HCT116 (cell line): ENCODE results near the gene IPO11. TPM values are rescaled to one million over a fixed set of nuclear protein-coding genes. Genes with fewer than 3 reads are reported as not detected.

ENCODE experiments used
- ATAC-seq: fragments of 200-7000 bp; cut with Tn5 transposase; 2 replicates; pipeline ENCODE4 v1.9.1; 2020; ENCODE audit warnings: mild to moderate bottlenecking, moderate library complexity
- BruUV-seq: library from RNA; stranded (reverse); fragments of 400-500 nt; replicated peaks from 2 replicates; lab custom pipeline; 2021; lab: Mats Ljungman, UMichigan
- CTCF ChIA-PET: fragments of 300-600 bp; sonication (Branson Sonifier 250); formaldehyde crosslinking; loops from one replicate; lab custom pipeline; 2021; ENCODE audit warnings: antibody characterized with exemption; lab: Charles Lee
- POLR2A ChIA-PET: fragments of 300-600, 350-600 bp; sonication (Branson Sonifier 250); formaldehyde crosslinking; loops from one replicate; lab custom pipeline; 2021; ENCODE audit warnings: antibody characterized with exemption; lab: Charles Lee
- RAD21 ChIA-PET, 2 experiments: fragments of 300-600 bp; sonication (Branson Sonifier 250); formaldehyde crosslinking; loops; one replicate each; lab custom pipeline; 2023; ENCODE audit warnings: low total read pairs in 2 of 2; ENCODE audit not compliant: uncharacterized antibody in 2 of 2, unreplicated experiment in 2 of 2, low non-redundant PET in 1 of 2; lab: Charles Lee
- DNase-seq: peaks from one replicate; pipeline ENCODE4 v3.0.0-alpha.2; 2010; ENCODE audit warnings: low read depth, low spot score
- H2AFZ ChIP-seq: fragments of 200-600 bp; shearing (Covaris generic), sonication (generic); 2 replicates; pipeline ENCODE4 v1.6.1; 2017; ENCODE audit warnings: low read depth, mixed run types, mixed read lengths, antibody characterized with exemption, low read length; ENCODE audit not compliant: poor library complexity, severe bottlenecking
- H3K27ac ChIP-seq: 2 replicates; pipeline ENCODE4 v1.5.1; 2012; ENCODE audit warnings: low read depth, low read length
- H3K27me3 ChIP-seq: fragments of 200-600 bp; sonication (generic); 2 replicates; pipeline ENCODE4 v1.6.1; 2016; ENCODE audit warnings: mixed run types, low read length, mixed read lengths; ENCODE audit not compliant: insufficient read depth
- H3K36me3 ChIP-seq, 2 experiments: fragments of 200-500 bp in 1 of 2; fragments of 200-600 bp in 1 of 2; sonication (Bioruptor generic) in 1 of 2; sonication (generic) in 1 of 2; 2 replicates each; pipeline versions ENCODE4 v1.5.1 to v1.6.1; 2014 to 2016; ENCODE audit warnings: low read length in 2 of 2, inconsistent platforms in 1 of 2, mixed read lengths in 1 of 2, mixed run types in 1 of 2; ENCODE audit not compliant: insufficient read depth in 2 of 2, control insufficient read depth in 1 of 2
- H3K4me1 ChIP-seq, 2 experiments: fragments of 200-600 bp in 1 of 2; sonication (generic) in 1 of 2; 2 replicates each; pipeline versions ENCODE4 v1.5.1 to v1.6.1; 2012 to 2017; ENCODE audit warnings: low read length in 2 of 2, inconsistent platforms in 1 of 2, mild to moderate bottlenecking in 1 of 2, mixed read lengths in 1 of 2, mixed run types in 1 of 2, moderate library complexity in 1 of 2; ENCODE audit not compliant: insufficient read depth in 2 of 2, control insufficient read depth in 1 of 2
- H3K4me2 ChIP-seq: fragments of 200-600 bp; sonication (generic); 2 replicates; pipeline ENCODE4 v1.6.1; 2017; ENCODE audit warnings: mixed run types, low read length, mixed read lengths
- H3K4me3 ChIP-seq, 2 experiments: fragments of 200-600 bp in 1 of 2; sonication (generic) in 1 of 2; replicated peaks in 1 of 2; 2 replicates each; pipeline ENCODE4 v1.5.1; 2011 to 2016; ENCODE audit warnings: low read length in 2 of 2, control low read depth in 1 of 2, low read depth in 1 of 2, mild to moderate bottlenecking in 1 of 2, mixed read lengths in 1 of 2, mixed run types in 1 of 2
- H3K79me2 ChIP-seq: fragments of 200-600 bp; sonication (generic); 2 replicates; pipeline ENCODE4 v1.6.1; 2017; ENCODE audit warnings: mild to moderate bottlenecking, mixed run types, low read length, moderate library complexity, mixed read lengths; ENCODE audit not compliant: insufficient read depth
- H3K9ac ChIP-seq: fragments of 200-600 bp; sonication (generic); 2 replicates; pipeline ENCODE4 v1.6.1; 2016; ENCODE audit warnings: low read length, mixed read lengths
- H3K9me2 ChIP-seq: fragments of 200-600 bp; sonication (generic), shearing (Covaris generic); 2 replicates; pipeline ENCODE4 v1.6.1; 2017; ENCODE audit warnings: mixed run types, mild to moderate bottlenecking, moderate library complexity; ENCODE audit not compliant: insufficient read depth
- H3K9me3 ChIP-seq, 2 experiments: fragments of 200-500 bp in 1 of 2; fragments of 200-600 bp in 1 of 2; sonication (Bioruptor generic) in 1 of 2; sonication (generic) in 1 of 2; 2 replicates each; pipeline ENCODE4 v1.6.1; 2014 to 2017; ENCODE audit warnings: low read length in 2 of 2, mixed read lengths in 2 of 2, inconsistent platforms in 1 of 2, low read depth in 1 of 2, mild to moderate bottlenecking in 1 of 2, mixed run types in 1 of 2, moderate library complexity in 1 of 2; ENCODE audit not compliant: control insufficient read depth in 1 of 2, insufficient read depth in 1 of 2
- H4K20me1 ChIP-seq: fragments of 200-600 bp; sonication (generic), shearing (Covaris generic); 2 replicates; pipeline ENCODE4 v1.6.1; 2017; ENCODE audit warnings: mixed run types, mild to moderate bottlenecking, moderate library complexity; ENCODE audit not compliant: insufficient read depth
- CBX3 ChIP-seq: IDR thresholded peaks from 2 replicates; pipeline ENCODE4 v1.6.1; 2012; ENCODE audit warnings: low read depth
- CEBPB ChIP-seq: IDR thresholded peaks from 2 replicates; pipeline ENCODE4 v1.6.1; 2012; ENCODE audit warnings: low read depth
- FOSL1 ChIP-seq: IDR thresholded peaks from 2 replicates; pipeline ENCODE4 v1.6.1; 2012; ENCODE audit warnings: low read depth
- REST ChIP-seq: IDR thresholded peaks from 2 replicates; pipeline ENCODE4 v1.6.1; 2012; ENCODE audit warnings: low read depth
- intact Hi-C: fragments of 100-400 bp; cut with micrococcal nuclease; formaldehyde crosslinking; loops from 2 replicates; pipeline ENCODE4 v1.10.0; 2022
- total RNA-seq: library from RNA; stranded (reverse); gene quantifications from one replicate; pipeline ENCODE4 v1.2.1, GENCODE V29; 2021; ENCODE audit not compliant: unreplicated experiment
- TF ChIP-seq, protein P1 (sequence below), 3 experiments: fragments of 200-600 bp in 1 of 3; sonication (generic) in 1 of 3; IDR thresholded peaks in 2 of 3; conservative IDR thresholded peaks in 1 of 3; 2 replicates each; pipeline ENCODE4 v1.5.1; 2012 to 2017; ENCODE audit warnings: low read depth in 2 of 3, low read length in 2 of 3, antibody characterized with exemption in 1 of 3, borderline replicate concordance in 1 of 3, control low read depth in 1 of 3, mild to moderate bottlenecking in 1 of 3, mixed read lengths in 1 of 3, mixed run types in 1 of 3, moderate library complexity in 1 of 3; ENCODE audit not compliant: insufficient read depth in 1 of 3

The IPO11 gene
- total RNA-seq, 1 experiment from 2014 or later = 55.1 TPM

- ChIA-PET CTCF (no interaction called here), POLR2A (no interaction called here), RAD21 (no interaction called here)
- BruUV-seq = no TSS peak
- H3K27ac ChIP-seq = no peak overlapping the region
- no peak overlapping the region for H3K9ac ChIP-seq
- H3K9me3 ChIP-seq = no peaks in the 10 kb centered on the region
- DNase-seq (no peak), ATAC-seq (no peak)
- H3K4me2 ChIP-seq = no peak overlapping the region
- no peak overlapping the region for H3K4me3 ChIP-seq
- intact Hi-C loops = no loop called here
- H4K20me1 ChIP-seq = no peaks in the 10 kb centered on the region; the same call in 1 of the 2 replicates
- H3K27me3 ChIP-seq = no peaks in the 10 kb centered on the region
- H3K79me2 ChIP-seq = no peaks in the 10 kb centered on the region
- H3K36me3 ChIP-seq = 0 out of 4 replicates have a peak, but pooled peaks cover 0 to 5% of the 10 kb centered on the region in 2 experiments
- no peak overlapping the region for H2AFZ ChIP-seq
- H3K9me2 ChIP-seq = no peaks in the 10 kb centered on the region
- TF ChIP-seq FOSL1 = no peak
- TF ChIP-seq, protein P1, sequence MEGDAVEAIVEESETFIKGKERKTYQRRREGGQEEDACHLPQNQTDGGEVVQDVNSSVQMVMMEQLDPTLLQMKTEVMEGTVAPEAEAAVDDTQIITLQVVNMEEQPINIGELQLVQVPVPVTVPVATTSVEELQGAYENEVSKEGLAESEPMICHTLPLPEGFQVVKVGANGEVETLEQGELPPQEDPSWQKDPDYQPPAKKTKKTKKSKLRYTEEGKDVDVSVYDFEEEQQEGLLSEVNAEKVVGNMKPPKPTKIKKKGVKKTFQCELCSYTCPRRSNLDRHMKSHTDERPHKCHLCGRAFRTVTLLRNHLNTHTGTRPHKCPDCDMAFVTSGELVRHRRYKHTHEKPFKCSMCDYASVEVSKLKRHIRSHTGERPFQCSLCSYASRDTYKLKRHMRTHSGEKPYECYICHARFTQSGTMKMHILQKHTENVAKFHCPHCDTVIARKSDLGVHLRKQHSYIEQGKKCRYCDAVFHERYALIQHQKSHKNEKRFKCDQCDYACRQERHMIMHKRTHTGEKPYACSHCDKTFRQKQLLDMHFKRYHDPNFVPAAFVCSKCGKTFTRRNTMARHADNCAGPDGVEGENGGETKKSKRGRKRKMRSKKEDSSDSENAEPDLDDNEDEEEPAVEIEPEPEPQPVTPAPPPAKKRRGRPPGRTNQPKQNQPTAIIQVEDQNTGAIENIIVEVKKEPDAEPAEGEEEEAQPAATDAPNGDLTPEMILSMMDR (IDR thresholded peaks at IDR 0.05 in 2 of 3, conservative IDR thresholded peaks at IDR 0.05 in 1 of 3; ENCODE audit: borderline replicate concordance in 1 of 3, insufficient read depth in 1 of 3, low read depth in 2 of 3, low read length in 2 of 3) = no peak
- no peak for TF ChIP-seq CEBPB
- no peak for TF ChIP-seq CBX3
- no peak for TF ChIP-seq REST
- no peaks in the 10 kb centered on the region for H3K4me1 ChIP-seq
Observed at GRCh38 chr5:62533597-62533996, 121.0 kb downstream of the IPO11 start.
